GM03348 (cell line): ENCODE measurements around the gene RAD51B.

Experiments
- DNase-seq: peaks from one replicate; pipeline ENCODE4 v3.0.0; 2012; ENCODE audit warnings: low spot score

Gene RAD51B

GRCh38 chr14:68236582-68237458 lies 417.2 kb downstream of the RAD51B start:
- no peak for DNase-seq

DNA sequence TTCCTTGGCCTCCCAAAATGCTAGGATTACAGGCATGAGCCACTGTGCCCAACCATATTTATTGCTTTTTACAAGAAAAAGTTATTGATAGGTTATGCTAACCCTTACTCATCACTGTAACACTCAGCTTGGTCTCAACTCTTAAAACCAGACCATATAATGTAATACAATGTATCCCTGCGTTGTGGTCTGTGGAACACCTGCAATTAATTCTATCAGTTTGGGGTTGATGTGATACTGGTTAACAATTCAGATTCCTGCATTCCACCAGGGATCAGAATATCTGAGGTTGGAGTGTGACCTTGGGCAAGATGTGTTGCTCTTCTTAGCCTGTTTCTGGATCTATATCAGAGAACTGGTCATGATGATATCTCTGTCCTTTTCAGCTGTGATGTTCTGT lies 419.0 kb downstream of the RAD51B start:
- no peak for DNase-seq

DNA sequence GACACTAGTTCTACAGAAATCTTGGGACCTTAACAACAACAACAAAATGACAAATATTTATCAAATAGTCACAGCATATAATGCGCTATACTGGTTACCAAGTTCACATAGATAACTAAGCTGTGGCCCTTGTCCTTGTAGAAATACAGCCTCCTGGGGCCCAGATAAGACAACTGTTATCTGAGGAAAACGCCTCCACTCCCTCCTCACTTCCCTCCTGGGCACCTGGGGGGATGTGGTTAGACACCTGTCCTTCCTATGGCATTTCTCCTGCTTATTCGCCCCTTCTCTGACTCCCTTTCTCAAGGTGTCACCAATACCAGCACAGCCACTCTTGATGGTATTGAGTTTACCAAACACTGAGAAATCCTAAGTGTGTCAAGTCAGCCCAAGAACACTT lies 419.4 kb downstream of the RAD51B start:
- no peak for DNase-seq

DNA sequence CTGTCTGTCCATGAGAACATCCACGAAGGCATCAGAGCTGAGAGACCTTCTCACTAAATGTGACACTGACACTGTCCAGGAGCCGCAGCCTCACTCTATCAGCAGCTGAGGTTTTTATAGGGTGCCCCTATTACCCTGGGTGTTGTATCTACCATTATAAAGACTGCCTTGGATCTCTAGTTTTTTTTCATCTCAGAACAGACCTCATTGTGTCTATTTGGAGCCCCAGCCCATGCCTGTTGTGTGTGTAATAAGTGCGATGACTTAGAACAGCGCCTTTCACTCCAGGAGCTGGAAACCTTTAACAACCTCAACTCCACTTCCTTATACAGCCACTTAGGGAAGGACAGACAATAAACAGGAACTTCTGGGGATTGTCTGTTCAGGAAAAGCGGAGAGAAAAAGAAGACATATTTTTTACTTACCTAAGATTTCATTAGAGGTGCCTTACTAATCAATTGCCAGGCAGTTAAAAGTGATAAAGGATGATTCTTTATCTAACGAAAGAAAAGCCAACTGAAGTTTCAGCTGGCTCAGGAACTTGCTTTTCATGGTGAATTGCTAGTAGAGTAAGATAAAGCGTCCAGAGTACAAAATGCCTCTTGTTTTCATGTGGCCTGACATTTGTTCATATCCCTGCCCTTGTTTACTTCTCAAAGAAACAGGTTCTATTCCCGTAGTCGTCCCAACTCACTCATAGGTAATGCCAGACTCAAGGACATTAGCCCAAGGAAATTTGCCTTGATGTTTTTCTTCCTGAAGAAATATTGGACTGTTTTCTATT lies 420.6 kb downstream of the RAD51B start:
- no peak for DNase-seq

DNA sequence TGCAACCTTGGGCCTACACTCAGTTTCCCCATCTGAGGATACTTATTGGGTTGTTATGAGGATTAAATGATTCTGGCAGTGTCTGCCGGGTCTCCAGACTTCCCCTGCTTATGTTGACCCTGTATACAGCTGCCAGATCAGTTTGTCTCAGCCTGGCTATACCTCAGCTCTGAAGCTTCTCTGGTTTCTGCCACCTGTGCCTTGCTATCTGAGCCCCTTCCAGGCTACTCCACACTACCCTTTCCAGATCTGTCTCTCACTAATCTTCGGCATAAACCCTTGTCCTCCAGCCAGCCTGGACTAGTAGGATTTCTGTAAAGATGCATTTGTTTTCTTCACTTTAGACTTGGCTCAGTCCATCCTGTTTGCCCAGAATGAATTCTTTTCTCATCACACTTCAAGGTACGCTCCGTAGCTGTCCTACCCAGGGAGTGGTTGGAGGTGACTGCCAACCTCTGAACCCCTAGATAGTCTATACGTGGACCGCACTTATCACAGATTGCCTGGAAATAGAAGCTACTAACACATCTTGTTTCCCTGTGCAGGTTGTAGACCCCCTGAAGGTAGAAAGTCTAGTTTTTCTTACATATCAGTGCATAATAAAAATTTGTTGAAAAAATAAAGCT lies 422.4 kb downstream of the RAD51B start:
- DNase-seq = no peak

DNA sequence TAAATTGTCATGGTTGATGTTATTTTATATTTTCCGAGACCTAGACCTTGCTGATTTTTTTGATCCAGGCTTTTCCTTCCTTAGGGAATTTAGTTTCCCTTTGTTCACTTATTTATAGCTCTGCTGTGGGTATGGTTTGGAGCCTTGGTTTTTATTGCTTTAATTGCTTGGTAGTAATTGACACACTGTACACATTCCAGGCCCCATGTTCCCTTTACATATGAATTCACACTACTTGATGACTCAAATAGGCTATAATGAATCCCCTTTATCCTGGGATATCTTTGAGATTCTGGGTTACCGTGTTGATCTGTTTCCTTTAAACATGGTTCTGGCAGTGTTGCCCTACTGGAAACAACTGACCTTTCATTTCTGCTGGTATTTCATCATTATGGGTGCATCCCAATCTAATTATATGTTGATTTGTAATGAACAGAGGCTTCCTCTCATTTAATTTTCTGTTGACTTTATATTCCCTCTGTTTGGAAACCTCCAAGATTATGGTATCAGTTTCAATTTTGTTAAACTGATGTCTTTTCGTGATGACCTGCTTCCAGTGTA lies 424.0 kb downstream of the RAD51B start:
- no peak for DNase-seq

GRCh38 chr14:68244262-68244980 lies 424.8 kb downstream of the RAD51B start:
- DNase-seq = no peak

DNA sequence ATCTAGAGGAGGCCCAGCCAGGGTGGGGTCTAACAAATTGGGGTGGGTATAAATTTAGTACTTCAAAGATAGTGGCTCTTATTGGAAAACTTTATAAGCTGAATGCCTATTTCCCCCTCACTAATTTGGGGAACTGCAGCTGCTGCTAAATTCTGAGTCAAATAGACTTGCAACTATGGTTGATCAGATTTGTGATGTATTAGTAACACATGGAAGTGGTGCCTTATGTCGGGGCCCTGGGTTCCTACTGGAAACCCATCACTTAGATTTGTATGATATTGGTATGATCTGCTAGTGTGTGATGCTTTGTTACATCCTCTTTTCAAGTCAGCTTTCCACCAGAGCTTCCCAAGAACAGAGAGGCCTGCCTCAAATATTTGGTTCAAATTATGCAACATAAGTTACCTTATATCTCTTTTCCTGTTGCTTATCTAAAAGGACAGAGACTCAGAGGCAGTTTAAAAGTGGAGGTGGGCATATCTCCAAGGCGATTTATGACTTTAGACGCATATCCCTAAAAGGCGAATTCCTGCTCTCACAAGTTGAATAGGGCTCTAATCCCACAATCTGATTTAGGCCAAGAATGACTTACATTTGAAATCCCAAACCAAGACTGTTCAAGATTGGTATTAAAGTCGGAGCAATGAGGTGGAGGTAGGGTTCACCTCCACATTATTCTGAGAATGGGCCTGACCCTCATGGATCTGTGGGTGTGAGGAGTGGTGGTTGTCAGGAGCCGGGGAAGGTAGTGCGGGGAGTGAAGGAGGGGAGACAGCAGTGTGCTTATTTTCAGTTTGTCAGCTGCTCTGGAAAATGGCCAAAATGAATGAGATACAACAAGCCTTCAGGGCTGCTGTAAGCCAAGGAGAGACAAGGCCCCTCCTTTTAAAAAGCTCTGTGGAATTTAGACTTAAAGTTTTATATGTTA lies 425.8 kb downstream of the RAD51B start:
- DNase-seq = no peak

DNA sequence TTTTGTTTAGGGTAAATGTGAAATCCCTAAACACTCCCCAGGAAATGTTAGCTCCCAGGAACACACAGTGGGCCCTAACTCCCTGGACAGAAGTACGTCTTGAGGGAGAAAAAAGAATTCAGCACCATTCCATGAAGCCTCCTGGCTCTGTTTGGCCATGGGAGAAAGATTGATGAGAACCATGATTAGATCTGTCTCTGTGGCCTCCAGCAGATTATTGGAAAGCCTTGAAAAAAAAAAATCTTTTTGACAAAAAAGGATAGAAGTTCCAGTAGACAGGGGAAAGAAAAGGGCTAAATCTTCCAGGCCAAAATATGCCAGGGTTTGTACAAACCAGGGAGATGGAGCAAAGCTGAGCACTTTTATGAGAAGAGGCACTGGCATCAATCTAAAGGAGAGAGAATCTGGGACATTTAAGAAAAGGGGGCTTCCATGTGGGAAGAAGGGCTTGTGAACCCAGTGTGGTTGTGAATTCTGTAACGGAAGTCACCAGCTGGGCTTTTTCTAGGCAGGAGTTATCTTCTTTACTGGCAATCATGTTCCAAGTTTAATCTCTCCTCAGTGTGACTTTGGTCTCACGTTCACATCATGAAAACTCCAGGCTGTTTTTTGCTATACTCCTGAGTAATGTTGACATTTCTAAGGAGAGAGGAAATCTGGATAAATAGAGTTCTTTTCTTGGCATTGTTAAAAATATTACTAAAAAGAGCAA lies 426.7 kb downstream of the RAD51B start:
- no peak for DNase-seq

DNA sequence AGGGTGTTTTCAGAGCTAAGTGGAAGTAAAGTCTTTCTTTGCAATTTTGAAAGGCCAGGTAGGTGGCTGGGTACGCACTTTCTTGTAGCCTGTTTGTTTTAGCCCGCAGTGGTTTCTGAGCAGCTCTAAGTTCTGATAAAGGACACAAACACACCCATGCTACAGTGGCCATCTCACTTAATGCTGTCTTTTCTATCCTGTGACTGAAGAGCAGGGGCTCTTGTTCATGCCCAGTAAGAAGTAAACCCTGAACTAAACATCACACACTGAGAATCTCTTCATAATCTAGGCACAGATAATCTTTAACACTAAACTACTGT lies 427.2 kb downstream of the RAD51B start:
- DNase-seq = no peak

DNA sequence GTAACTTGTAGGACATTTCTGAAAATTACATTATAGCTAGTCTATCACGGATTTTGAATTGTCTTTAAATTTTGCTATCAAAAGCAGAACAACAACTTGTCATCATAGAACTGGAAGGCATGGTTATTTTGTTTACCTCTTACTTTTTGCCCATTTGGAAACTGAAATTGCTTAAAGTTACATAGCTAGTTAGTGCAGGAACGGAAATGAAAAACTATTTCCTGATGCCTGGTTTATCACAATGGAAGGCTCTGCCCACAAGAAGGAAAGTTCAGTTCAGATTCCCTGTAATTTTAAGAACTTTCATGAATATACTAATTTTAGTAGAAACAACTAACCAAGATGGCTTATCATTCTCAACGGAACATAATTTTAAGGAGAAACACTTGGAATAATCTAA lies 427.7 kb downstream of the RAD51B start:
- no peak for DNase-seq

DNA sequence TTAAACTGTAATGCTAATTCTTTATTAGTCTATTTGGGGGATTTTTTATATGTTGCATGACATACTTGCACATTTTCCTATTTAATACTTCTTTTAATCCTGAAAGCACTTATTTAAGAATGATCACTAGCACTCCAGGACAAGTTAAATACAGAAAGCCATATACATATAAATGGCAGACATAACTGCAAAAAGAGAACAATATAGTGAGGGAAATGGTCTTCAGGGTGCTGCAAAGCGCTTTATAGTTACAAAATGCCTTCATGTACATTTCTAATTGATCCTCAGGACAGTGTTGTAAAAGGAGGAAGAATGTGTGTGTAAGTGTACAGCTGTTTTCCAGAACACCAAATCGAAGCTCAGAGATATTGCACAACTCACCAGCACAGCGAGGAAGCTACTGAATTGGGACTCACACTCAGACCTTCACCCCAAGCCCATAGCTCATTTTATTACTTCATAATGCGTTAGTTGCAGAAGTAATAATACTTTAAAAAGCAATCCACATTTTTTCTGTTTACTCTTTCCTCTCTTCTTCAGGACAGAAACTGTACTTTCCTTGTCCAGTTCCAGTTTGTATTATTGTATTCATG lies 428.2 kb downstream of the RAD51B start:
- DNase-seq = peak; percentile 39

DNA sequence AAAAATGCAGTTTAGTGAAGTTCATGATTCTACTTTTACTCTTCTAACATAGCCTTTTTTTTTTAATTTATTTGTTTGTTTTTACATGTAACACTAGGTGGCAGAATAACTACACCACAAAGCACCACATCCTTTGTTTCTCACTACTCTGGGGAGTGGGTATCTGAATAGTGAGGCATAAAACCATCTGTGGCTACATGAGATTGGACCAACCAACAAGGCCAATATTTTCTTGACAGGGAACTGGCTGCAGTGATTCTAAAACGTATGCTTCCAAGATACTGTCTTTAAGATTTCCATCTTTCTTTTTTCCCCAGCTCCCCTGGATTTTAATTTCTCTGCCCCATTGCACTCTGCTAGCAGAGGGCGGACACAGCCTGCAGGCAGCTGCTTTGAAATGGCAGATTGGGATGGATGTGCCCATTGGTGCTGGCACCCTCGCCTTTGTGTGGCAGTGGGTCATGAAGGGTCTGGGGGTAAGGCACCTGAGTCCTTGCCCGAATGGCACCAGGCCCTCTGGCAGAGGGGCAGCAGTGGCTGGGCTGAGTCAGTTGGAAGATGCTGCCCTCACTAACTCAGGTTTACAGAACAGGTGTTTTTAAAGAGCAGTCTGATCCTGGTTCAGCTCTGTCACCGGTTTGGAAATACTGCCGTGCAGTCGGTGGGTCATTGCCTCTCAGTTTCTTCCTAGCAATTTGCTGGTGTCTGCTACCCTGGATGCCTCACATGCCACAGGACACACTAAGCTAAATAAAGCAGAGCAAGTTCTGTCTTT lies 429.1 kb downstream of the RAD51B start:
- DNase-seq = peak; percentile 69

GRCh38 chr14:68249661-68250451 lies 430.3 kb downstream of the RAD51B start:
- DNase-seq = peak; percentile 59

DNA sequence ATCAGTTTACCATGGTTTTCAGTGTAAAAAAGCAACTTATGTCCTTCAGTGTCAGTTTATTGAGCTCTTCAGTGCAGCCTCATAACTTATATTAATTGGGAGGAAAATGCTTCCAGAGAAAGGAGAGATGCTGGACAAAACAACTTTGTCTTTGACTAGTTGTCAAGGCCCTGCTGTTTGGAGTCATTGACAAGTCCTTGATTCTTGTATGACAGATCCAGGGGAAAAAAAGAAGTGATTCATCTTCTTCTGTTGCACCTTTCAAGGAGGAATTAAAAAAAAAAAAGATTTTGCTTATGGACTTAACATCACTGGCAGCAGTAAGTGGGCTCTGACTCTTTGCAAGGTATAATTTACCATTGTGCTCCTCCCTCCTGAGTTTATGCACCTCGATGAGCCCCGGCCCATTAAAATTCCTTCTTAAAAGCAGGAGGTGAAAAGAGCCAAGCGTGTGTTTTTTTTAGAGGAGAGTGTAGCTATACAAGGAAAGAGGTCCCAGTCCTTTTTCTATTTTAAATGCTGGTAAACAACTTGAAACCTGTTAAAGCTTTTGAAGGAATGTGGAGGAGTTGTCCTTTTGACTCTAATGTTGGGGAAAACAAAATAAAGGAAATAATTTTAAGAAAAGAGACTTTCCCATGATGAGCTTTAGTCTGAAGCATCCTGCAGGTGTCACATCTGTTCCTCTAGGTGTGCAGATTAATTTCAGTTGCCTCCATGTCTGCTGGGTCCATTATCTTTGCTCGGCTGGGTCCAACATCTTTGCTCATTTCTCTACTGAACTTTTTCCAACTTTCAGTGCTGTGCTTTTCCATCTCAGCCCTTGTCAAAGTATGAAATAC lies 431.6 kb downstream of the RAD51B start:
- no peak for DNase-seq

- DNase-seq = no peak
Measured at GRCh38 chr14:68251769-68252100, 432.2 kb downstream of the RAD51B start.

DNA sequence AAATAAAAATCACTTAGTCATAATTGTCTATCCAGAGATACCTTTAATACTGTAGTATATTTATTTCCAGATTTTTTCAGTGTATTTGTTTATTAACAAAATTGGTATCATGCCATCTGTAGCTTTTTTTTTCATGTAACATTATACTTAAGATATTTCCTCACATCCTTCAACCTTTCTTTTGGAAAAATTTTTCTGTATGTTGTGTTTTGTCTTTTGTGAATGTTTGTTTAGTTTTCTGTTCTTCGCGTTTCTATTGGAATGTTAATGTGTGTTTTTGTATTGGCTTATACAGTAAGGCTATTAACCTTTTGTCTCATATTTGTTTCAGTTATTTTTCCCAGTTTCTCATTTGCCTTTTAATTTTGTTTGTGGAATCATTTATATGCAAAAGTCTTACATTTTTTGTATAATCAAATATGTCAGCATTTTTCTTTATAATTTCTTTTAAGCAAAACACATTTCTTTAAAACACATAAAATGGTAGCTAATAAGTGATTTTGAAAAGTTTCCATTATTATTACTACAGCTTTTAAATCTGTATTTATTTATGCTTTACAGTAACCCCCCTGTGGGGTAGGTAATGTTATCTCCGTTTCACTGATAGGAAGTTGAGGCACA lies 433.7 kb downstream of the RAD51B start:
- no peak for DNase-seq
